MCF 10A (cell line): ENCODE data around the gene PHKB. TPM values are rescaled to one million over a fixed set of nuclear protein-coding genes. Genes with fewer than 3 reads are reported as not detected.

Source experiments
- BruUV-seq: library from RNA; stranded (reverse); fragments of 400-500 nt; replicated peaks from 2 replicates; lab custom pipeline; 2021; lab: Mats Ljungman, UMichigan
- CTCF ChIA-PET: fragments of 300-600 bp; sonication (Branson Sonifier 250); formaldehyde crosslinking; extraction: SDS; loops from one replicate; lab custom pipeline; 2021; ENCODE audit warnings: antibody characterized with exemption, inconsistent platforms; lab: Yijun Ruan, JAX
- POLR2A ChIA-PET: fragments of 300-600, 350-650 bp; sonication (Branson Sonifier 250); formaldehyde crosslinking; extraction: SDS; loops from one replicate; lab custom pipeline; 2020; ENCODE audit warnings: antibody characterized with exemption, inconsistent platforms; lab: Yijun Ruan, JAX
- DNase-seq: peaks from one replicate; pipeline ENCODE4 v3.0.0-alpha.2; 2018; ENCODE audit not compliant: unreplicated experiment
- H3K27ac Mint-ChIP-seq: one replicate; pipeline ENCODE4 v1.8.0; 2022; ENCODE audit warnings: mild to moderate bottlenecking, low read depth, mixed read lengths; ENCODE audit not compliant: unreplicated experiment
- H3K27me3 Mint-ChIP-seq: one replicate; pipeline ENCODE4 v1.8.0; 2022; ENCODE audit warnings: mixed read lengths; ENCODE audit not compliant: insufficient read depth, unreplicated experiment
- H3K36me3 Mint-ChIP-seq: one replicate; pipeline ENCODE4 v1.8.0; 2022; ENCODE audit warnings: mild to moderate bottlenecking, moderate library complexity, mixed read lengths; ENCODE audit not compliant: insufficient read depth, unreplicated experiment
- H3K4me1 Mint-ChIP-seq: one replicate; pipeline ENCODE4 v1.8.0; 2022; ENCODE audit warnings: mixed read lengths; ENCODE audit not compliant: insufficient read depth, unreplicated experiment
- H3K4me3 Mint-ChIP-seq: one replicate; pipeline ENCODE4 v1.8.0; 2022; ENCODE audit warnings: mild to moderate bottlenecking, moderate library complexity, mixed read lengths; ENCODE audit not compliant: unreplicated experiment
- H3K9me3 Mint-ChIP-seq: one replicate; pipeline ENCODE4 v1.8.0; 2022; ENCODE audit warnings: mixed read lengths; ENCODE audit not compliant: unreplicated experiment
- intact Hi-C: fragments of 100-400 bp; cut with micrococcal nuclease; formaldehyde crosslinking; loops from 2 replicates; pipeline ENCODE4 v1.14.1; 2022
- total RNA-seq: library from RNA; stranded (reverse); gene quantifications from 2 replicates; pipeline ENCODE4 v1.2.3, GENCODE V29; 2022
- TF ChIP-seq, protein P1 (sequence below): fragments of 200-600 bp; IDR thresholded peaks from one replicate; pipeline ENCODE4 v1.8.0; 2022; ENCODE audit warnings: antibody characterized with exemption, mild to moderate bottlenecking; ENCODE audit not compliant: unreplicated experiment

The PHKB gene
- total RNA-seq, 1 experiment from 2014 or later = 62.2 TPM

DNA sequence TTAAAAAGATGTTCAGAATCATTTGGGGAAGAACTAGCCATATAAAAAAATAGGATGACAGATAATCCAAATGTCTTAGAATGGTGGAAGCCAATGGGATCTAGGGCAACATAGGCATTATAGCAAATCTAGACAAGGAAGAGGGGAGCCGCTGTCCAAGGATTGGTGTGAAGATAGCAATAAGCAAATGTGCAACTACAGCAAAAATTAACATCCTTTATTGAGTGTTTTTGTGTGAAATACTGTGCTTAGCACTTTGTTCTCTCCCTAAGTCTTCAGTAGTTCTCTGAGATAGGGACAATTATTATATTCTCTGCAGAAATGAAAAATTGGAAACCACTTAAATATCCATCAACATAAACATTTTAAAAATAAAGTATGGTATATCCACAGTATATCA lies 177.0 kb downstream of the PHKB start:
- TF ChIP-seq, protein P1, sequence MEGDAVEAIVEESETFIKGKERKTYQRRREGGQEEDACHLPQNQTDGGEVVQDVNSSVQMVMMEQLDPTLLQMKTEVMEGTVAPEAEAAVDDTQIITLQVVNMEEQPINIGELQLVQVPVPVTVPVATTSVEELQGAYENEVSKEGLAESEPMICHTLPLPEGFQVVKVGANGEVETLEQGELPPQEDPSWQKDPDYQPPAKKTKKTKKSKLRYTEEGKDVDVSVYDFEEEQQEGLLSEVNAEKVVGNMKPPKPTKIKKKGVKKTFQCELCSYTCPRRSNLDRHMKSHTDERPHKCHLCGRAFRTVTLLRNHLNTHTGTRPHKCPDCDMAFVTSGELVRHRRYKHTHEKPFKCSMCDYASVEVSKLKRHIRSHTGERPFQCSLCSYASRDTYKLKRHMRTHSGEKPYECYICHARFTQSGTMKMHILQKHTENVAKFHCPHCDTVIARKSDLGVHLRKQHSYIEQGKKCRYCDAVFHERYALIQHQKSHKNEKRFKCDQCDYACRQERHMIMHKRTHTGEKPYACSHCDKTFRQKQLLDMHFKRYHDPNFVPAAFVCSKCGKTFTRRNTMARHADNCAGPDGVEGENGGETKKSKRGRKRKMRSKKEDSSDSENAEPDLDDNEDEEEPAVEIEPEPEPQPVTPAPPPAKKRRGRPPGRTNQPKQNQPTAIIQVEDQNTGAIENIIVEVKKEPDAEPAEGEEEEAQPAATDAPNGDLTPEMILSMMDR = no peak
- intact Hi-C loops = no loop called here
- no TSS peak for BruUV-seq
- POLR2A ChIA-PET = no interaction called here
- CTCF ChIA-PET = no interaction called here
- Mint-ChIP-seq H3K4me1 (no peaks in the 10 kb centered on the region), H3K4me3 (no peak overlapping the region), H3K27ac (no peak overlapping the region), H3K27me3 (no peaks in the 10 kb centered on the region), H3K9me3 (no peaks in the 10 kb centered on the region), H3K36me3 (peaks cover 23% of the 10 kb centered on the region)
- DNase-seq = no peak

DNA sequence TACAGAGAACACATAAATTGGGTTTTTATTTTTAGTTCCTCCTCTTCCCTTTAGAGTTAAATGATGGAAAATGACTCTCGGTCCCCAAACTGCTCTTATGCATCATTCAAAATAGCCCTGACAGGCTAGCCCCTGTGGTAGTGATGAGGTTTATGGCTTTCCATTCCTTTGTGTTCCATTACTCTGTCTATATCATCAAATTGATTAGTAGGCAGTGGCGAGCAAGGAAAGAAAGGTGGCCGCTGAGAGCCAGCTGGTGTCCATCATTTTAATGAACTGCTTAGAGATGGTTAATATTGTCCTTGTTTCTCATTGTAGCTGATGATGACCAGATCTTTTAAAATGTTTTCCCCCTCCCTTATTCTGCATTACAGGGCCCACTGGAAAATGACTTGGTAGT lies 179.5 kb downstream of the PHKB start:
- Mint-ChIP-seq H3K4me3 (no peak overlapping the region), H3K9me3 (no peaks in the 10 kb centered on the region), H3K4me1 (peaks cover 11% of the 10 kb centered on the region), H3K27ac (no peak overlapping the region), H3K27me3 (no peaks in the 10 kb centered on the region), H3K36me3 (peaks cover 23% of the 10 kb centered on the region)
- POLR2A ChIA-PET = no interaction called here
- intact Hi-C loops = no loop called here
- DNase-seq = no peak
- CTCF ChIA-PET = interaction anchor here (0.6 to 1.4 kb wide), 4 partner anchors 103 to 461 kb away, joined by 3 to 5 read pairs (median 4); partner anchors contain the start of genes ITFG1 and PHKB
- TF ChIP-seq, protein P1 = no peak
- BruUV-seq = no TSS peak

DNA sequence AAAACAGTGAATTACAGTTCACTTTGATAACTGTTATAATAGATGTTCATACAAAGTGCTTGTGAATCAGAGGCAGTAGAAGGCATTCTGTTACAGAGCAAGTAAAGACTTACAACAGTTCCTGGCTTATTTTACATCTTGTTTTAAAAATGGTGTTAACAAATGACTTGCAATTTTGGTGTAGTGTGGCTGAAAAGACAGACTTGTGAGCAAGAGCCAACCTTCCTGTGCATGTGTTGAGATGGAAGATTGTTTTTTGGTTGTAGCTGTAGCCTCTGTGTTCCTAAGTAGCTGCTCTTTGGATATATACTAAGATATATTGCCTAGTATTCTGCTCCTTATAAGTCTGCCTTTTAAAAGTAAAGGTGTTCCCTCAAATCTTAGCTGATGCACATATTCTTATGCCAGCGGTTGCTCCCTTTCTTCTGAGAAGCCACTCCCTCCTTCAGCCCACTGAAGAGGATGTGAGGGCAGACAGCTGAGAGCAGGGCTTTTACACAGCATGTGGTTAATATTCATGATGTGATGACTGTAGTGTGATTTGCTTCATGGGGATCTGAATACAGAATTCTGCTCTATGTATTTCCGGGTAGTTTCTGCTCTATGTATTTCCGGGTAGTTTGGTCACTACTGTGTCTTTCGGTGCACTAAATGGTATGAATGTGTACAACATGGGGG lies 182.3 kb downstream of the PHKB start:
- ChIA-PET CTCF (interaction anchor here (0.5 to 0.6 kb wide), 2 partner anchors 404 to 987 kb away, joined by 3 read pairs; no protein-coding TSS in a partner anchor), POLR2A (no interaction called here)
- H3K27me3 Mint-ChIP-seq = no peaks in the 10 kb centered on the region
- no TSS peak for BruUV-seq
- H3K9me3 Mint-ChIP-seq = no peaks in the 10 kb centered on the region
- intact Hi-C loops = no loop called here
- peaks cover 11% of the 10 kb centered on the region for H3K4me1 Mint-ChIP-seq
- DNase-seq = no peak
- no peak overlapping the region for H3K4me3 Mint-ChIP-seq
- TF ChIP-seq, protein P1 = no peak
- H3K36me3 Mint-ChIP-seq = peaks cover 36% of the 10 kb centered on the region
- H3K27ac Mint-ChIP-seq = no peak overlapping the region

DNA sequence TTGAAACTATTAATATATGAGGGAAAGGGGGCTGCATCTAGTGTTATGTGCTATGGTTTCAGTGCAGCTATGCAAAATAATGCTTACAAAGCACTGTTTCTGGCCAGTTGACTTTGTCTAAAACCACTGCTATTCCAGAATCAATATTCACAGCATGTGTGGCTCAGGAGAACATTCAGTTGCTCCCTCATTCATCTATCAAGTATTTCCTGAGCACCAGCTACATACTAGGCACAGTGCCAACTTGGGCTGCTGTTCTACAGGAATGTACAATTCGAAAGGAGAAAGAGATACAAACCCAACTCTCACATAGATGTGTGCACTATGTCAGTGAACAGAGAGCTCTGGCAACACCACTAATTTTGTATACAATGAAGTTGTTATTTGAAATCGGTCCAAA lies 183.0 kb downstream of the PHKB start:
- TF ChIP-seq, protein P1 = no peak
- Mint-ChIP-seq H3K27me3 (no peaks in the 10 kb centered on the region), H3K4me3 (no peak overlapping the region), H3K9me3 (no peaks in the 10 kb centered on the region), H3K27ac (no peak overlapping the region), H3K4me1 (peaks cover 11% of the 10 kb centered on the region), H3K36me3 (peaks cover 39% of the 10 kb centered on the region)
- POLR2A ChIA-PET = interaction anchor here (0.6 kb wide), 1 partner anchor 241 kb away, joined by 3 read pairs; no protein-coding TSS in a partner anchor
- BruUV-seq = no TSS peak
- CTCF ChIA-PET = interaction anchor here (0.6 kb wide), 1 partner anchor 986 kb away, joined by 3 read pairs; no protein-coding TSS in a partner anchor
- peak; percentile 67 for DNase-seq
- intact Hi-C loops = no loop called here
